ENCODE results near the gene REPS1. TPM values are rescaled to one million over a fixed set of nuclear protein-coding genes. Genes with fewer than 3 reads are reported as not detected.

The REPS1 gene
- total and polyA plus RNA-seq, 2 of the 13 experiments (the other 11 are each of a cell fraction or from before 2014, with no cell fraction given), result 36.4 to 38.3 TPM

- TF ChIP-seq ZBTB46 (CRISPR knock-in tag; IDR thresholded peaks at IDR 0.05; ENCODE audit: borderline replicate concordance) (no peak), ADNP (CRISPR knock-in tag; IDR thresholded peaks at IDR 0.05) (peak; percentile 61), ZNF207 (IDR thresholded peaks at IDR 0.05; ENCODE audit: borderline replicate concordance) (no peak), ARNT (IDR thresholded peaks at IDR 0.05) (no peak), MTF2 (CRISPR knock-in tag; IDR thresholded peaks at IDR 0.05; ENCODE audit: borderline replicate concordance) (0 out of 2 replicates have a peak, but pooled peaks have one; percentile 8), HNRNPK (IDR thresholded peaks at IDR 0.05; ENCODE audit: low read depth, low read length, poor library complexity, severe bottlenecking) (no peak), ZNF724P (CRISPR knock-in tag; IDR thresholded peaks at IDR 0.05; ENCODE audit: borderline replicate concordance) (peak; percentile 70; the same call in 1 of the 2 replicates), FOXK2 (IDR thresholded peaks at IDR 0.05) (no peak), ARID3A (IDR thresholded peaks at IDR 0.05; ENCODE audit: low read depth, low read length) (no peak), ZNF777 (CRISPR knock-in tag; IDR thresholded peaks at IDR 0.05) (peak; percentile 71; the same call in 1 of the 2 replicates), ZNF567 (CRISPR knock-in tag; IDR thresholded peaks at IDR 0.05; ENCODE audit: borderline replicate concordance) (peak; percentile 50; the same call in 1 of the 2 replicates), NFYB (CRISPR knock-in tag; IDR thresholded peaks at IDR 0.05) (0 out of 2 replicates have a peak, but pooled peaks have one; percentile 24), ZNF639 (CRISPR knock-in tag; conservative IDR thresholded peaks at IDR 0.05) (peak; percentile 79; the same call in 1 of the 2 replicates), ZBTB20 (CRISPR knock-in tag; IDR thresholded peaks at IDR 0.05; ENCODE audit: borderline replicate concordance, low read depth) (peak; percentile 70), ZNF30 (CRISPR knock-in tag; IDR thresholded peaks at IDR 0.05) (no peak; the same call in 1 of the 2 replicates), ZHX1 (CRISPR knock-in tag; IDR thresholded peaks at IDR 0.05; ENCODE audit: low read depth) (peak; percentile 84; the same call in 1 of the 2 replicates), ZBTB7A (CRISPR knock-in tag; IDR thresholded peaks at IDR 0.05) (peak; percentile 59), HNF4G (IDR thresholded peaks at IDR 0.05; ENCODE audit: borderline replicate concordance, low read depth, low read length) (no peak), HNF4G (CRISPR knock-in tag; IDR thresholded peaks at IDR 0.05; ENCODE audit: borderline replicate concordance, low read depth) (no peak), ZMYM4 (CRISPR knock-in tag; IDR thresholded peaks at IDR 0.05) (peak; percentile 95), ZNF546 (CRISPR knock-in tag; conservative IDR thresholded peaks at IDR 0.05) (0 out of 2 replicates have a peak, but pooled peaks have one; percentile 20), TBX3 (IDR thresholded peaks at IDR 0.05; ENCODE audit: borderline replicate concordance) (no peak)
These were observed at the start of gene REPS1 (continued) for GRCh38 chr6:138987643-138988468.
